ENCODE data around the gene RTN4RL1.

DNA sequence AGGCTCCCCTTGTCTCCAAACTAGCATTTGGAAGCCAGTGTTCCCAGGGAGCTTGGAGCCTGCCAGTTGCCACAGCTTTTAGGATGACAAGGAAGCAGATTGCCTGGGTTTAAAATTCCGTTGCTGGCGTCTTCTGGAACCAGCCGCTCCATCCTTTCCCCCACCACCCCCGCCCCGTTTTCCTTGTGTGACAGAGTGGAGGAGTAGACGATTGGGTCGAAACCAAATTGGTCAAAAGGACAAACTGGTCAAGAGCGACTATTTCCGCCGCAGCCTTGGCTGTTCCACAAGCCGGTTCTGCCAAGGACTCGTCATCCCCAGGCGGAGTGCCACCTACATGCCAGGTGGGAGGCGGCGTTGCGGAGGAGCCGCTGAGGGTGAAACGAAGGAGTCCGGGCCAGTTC, 104.2 kb downstream of the RTN4RL1 start:
- TF ChIP-seq, protein P1, sequence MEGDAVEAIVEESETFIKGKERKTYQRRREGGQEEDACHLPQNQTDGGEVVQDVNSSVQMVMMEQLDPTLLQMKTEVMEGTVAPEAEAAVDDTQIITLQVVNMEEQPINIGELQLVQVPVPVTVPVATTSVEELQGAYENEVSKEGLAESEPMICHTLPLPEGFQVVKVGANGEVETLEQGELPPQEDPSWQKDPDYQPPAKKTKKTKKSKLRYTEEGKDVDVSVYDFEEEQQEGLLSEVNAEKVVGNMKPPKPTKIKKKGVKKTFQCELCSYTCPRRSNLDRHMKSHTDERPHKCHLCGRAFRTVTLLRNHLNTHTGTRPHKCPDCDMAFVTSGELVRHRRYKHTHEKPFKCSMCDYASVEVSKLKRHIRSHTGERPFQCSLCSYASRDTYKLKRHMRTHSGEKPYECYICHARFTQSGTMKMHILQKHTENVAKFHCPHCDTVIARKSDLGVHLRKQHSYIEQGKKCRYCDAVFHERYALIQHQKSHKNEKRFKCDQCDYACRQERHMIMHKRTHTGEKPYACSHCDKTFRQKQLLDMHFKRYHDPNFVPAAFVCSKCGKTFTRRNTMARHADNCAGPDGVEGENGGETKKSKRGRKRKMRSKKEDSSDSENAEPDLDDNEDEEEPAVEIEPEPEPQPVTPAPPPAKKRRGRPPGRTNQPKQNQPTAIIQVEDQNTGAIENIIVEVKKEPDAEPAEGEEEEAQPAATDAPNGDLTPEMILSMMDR (IDR thresholded peaks at IDR 0.05; ENCODE audit: low read length): no peak
- TF ChIP-seq EZH2 (IDR thresholded peaks at IDR 0.05; ENCODE audit: borderline replicate concordance, low read length): no peak

All from OCI-LY1 (cell line).